Stimulated activated CD4-positive, alpha-beta T cell treated with anti-CD3 and anti-CD28 coated beads, TNF-alpha, amount 100 ng/mL, for 1 hour (primary cell): ENCODE data around the gene ZNF3.
"Not testable (repeated sequence)": the region's sequence is repeated elsewhere in the genome, so short reads cannot be mapped to it uniquely, and the experiment has no call there.

Experiments
- DNase-seq, 3 donors: peaks; one replicate each; pipeline ENCODE4 v3.0.0-alpha.2; 2020; ENCODE audit warnings: low read depth in 3 of 3, low spot score in 1 of 3

ZNF3 gene

GRCh38 chr7:100081535-100082102 lies at the start of gene ZNF3:
Gene ZNF3 (minus strand): TSS chr7:100081723. CDS start chr7:100077357, 4,366 bp downstream.
- peak; percentile 94 for DNase-seq

DNA sequence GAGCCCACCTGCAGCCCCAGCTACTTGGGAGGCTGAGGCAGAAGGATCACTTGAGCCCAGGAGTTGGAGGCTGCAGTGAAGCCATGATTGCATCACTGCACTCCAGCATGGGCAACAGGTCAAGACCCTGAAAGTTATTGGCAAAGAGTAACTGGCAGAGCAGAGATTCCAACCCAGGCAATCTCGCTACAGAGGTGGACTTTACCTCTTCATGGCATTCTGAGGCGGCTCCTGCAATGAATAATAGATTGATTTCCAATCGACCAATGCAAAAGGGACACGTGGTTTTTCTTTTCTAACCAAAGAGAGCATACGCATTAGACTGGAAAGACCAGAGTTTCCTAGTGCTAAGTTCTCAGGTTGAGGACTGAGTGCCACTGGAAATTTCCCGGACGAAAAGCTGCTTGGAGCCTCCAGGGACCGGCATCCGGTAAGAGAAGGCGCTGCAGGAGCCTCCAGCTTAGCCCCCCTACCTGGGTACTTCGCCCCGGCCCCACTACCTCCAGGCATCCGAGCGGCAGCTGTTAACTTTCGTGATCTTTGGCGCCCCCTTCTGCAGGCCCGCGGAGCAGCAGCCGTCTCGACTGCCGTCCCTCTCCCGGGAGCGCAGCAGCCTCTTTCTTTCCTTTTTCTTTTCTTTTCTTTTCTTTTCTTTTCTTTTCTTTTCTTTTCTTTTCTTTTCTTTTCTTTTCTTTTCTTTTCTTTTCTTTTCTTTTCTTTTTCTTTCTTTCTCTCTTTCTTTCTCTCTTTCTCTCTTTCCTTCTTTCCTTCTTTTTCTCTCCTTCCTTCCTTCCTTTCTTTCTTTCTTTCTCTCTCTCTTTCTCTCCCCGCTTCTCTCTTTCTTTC lies 49.3 kb upstream of the ZNF3 start:
- peak; percentile 51 to 78 (median 74) for DNase-seq

DNA sequence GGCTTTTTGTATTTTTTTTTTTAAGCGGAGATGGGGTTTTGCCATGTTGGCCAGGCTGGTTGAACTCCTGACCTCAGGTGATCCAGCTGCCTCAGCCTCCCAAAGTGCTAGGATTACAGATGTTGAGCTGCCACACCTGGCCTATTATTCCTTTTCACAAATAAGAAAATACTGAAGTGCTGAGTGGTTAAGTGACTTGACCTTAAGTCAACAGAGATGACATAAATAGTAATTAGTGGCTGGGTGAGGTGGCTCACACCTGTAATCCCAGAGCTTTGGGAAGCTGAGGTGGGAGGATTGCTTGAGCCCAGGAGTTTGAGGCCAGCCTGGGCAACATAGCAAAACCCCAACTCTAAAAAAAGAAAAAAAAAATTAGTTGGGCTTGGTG lies 48.7 kb upstream of the ZNF3 start:
- not testable (repeated sequence) for DNase-seq

DNA sequence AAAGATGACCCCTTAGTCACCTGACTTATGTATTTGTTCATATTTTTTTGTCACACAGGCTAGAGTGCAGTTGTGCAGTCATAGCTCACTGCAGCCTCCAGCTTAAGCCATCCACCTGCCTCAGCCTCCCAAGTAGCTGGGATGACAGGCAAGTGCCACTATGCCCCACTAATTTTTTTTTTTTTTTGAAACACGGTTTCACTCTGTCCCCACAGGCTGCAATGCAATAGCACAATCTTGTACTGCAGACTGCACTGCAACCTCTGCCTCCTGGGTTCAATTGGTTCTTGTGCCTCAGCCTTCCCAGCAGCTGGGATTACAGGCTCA lies 47.1 kb upstream of the ZNF3 start:
- DNase-seq, result no peak

GRCh38 chr7:100127866-100128636 lies 46.5 kb upstream of the ZNF3 start:
- peak in 1 of 3 donors; percentile 9 for DNase-seq

GRCh38 chr7:100126931-100127865 lies 45.7 kb upstream of the ZNF3 start, which contains the start of gene MBLAC1:
Gene MBLAC1 (plus strand): TSS chr7:100126967. CDS start chr7:100127396, 429 bp downstream.
- peak; percentile 72 to 81 (median 81) for DNase-seq

DNA sequence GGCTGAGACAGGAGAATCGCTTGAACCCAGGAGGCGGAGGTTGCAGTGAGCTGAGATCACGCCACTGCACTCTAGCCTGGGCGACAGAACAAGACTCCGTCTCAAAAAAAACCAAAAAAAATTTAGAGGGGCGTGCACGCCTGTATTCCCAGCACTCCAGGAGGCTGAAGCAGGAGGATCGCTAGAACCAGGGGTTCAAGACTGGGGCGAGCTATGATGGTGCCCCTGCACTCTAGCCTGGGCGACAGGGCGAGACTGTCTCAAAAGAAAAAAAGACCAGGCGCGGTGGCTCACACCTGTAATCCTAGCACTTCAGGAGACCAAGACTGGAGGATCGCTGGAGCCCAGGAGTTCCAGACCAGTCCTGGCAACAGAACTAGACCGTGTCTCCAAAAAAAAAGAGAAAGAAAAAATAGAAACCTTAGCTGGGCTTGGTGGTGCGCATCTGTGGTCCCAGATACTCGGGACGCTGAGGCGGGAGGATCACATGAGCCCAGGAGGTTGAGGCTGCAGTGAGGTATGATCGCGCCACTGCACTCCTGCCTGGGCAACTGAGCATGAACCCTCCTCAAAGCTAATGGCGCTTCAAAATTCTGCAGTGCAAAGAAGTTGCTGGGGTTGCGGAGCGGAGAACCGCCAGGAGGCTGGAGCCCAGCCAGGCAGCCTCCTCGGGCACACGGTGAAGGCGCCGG lies 44.9 kb upstream of the ZNF3 start:
- no peak for DNase-seq

GRCh38 chr7:100124301-100125230 lies 43.0 kb upstream of the ZNF3 start:
- DNase-seq, result no peak

DNA sequence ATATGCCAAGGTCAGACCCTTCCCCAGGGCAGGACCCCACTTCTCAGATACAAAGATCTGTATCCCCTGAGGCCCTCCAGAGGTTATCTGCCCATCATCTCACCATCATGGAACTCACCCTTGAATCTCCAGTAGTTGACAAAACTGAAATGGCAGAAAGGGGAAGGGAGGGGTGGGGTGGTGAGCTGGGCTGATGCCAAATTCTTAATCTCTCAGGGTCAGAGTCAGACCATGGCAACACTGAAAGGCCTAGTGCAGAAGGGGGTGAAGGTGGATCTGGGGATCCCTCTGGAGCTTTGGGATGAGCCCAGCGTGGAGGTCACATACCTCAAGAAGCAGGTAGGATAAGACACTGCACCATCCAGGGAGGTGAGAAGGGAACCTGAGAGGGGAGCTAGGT lies 41.0 kb upstream of the ZNF3 start:
- no peak for DNase-seq

DNA sequence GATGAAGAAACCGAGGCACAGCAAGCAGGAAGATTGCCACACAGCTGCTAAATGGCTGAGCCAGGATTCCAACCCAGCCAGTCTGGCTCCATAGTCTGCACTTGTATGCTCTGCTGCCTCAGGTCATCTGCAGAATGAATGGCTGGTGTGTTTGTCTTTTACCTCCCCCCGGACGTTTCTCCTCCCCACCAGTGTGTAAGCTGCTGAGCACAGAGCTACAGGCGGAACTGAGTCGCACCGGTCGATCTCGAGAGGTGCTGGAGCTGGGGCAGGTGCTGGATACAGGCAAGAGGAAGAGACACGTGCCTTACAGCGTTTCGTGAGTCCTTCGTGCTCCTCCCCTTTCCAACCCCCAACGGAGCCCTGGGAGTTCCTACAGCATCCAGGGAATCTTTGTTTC lies 40.5 kb upstream of the ZNF3 start:
- no peak for DNase-seq

GRCh38 chr7:100120733-100121036 lies 39.2 kb upstream of the ZNF3 start:
- DNase-seq, result no peak

GRCh38 chr7:100119970-100120732 lies 38.6 kb upstream of the ZNF3 start:
- peak; percentile 29 to 49 (median 39) for DNase-seq

DNA sequence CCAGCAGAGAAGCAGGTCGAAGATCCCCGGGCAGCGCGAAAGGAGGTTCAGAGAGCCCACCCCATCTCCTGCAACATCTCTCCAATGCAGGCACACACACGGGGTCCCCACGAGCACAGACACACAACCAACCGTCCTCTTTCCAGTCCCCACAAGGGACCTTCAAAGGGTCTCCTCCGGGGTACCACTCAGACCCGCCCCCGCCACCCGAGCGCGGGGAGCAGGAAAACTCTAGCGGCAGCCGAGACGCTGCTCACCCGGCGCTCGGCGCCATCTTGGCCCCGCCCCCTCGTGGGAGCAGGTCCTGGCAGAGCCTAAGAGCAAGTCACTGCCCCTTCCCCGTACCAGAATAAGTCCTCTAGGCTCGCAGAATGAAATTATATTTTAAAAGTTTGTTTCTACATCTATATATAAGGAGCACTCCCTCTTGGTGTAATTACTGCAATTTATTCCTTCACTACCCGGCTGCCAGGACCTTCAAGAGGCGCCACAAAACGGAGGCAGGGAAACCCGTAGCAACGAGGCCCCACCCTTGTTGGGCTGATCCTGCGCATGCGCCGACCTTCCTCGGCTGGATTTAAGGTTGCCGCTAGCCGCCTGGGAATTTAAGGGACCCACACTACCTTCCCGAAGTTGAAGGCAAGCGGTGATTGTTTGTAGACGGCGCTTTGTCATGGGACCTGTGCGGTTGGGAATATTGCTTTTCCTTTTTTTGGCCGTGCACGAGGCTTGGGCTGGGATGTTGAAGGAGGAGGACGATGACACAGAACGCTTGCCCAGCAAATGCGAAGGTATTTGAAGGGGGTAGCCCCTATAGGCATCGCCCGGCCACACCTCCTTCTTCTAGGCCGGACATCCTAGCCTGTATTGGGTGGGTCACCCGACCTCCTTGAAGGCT lies 37.8 kb upstream of the ZNF3 start, which contains the start of the genes CNPY4 and TAF6:
Gene CNPY4 (plus strand): TSS at position 563 of the 898 bp plus-strand sequence. CDS start 111 bp downstream, at position 674.
Gene TAF6 (minus strand): TSS at position 287 of the 898 bp plus-strand sequence. CDS start 5,149 bp downstream, outside the sequence.
- peak; percentile 88 to 93 (median 91) for DNase-seq

GRCh38 chr7:100118388-100119071 lies 37.0 kb upstream of the ZNF3 start:
- no peak for DNase-seq

DNA sequence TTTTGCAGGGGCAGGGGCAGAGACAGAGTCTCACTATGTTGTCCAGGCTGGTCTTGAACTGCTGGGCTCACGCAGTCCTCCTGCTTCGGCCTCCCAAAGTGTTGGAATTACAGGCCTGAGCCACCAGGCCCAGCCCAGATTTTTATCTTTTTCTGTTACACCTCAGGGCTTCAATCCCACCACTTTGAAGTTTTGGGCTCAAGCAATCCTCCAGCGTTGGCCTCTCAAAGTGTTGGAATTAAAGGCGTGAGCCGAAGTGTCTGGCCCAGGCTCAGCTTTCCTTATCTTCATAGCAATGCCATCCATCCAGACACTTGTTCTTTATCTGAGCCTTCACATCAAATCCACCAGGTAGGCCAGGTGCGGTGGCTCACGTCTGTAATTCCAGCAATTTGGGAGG lies 33.5 kb upstream of the ZNF3 start:
- DNase-seq, result no peak

DNA sequence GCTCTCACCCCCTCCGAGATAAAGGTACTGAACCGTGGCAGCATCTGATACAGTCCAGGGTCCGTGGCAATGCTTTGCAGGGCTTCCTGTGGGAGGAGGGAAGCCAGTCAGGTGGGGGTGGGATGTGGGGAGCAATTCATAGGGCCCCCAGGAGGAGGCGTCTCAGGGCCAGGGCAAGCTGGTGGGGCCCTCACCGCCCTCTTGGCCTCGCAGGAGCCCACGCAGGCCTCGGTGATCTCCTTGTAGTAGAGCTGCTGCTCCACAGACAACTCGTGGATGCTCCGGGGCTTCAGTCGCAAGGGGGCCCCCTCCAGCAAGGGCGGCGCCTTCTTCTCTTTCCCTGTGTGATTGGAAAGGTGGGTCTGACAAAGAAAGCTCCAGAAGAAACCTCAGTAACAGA lies 30.4 kb upstream of the ZNF3 start:
- no peak for DNase-seq

DNA sequence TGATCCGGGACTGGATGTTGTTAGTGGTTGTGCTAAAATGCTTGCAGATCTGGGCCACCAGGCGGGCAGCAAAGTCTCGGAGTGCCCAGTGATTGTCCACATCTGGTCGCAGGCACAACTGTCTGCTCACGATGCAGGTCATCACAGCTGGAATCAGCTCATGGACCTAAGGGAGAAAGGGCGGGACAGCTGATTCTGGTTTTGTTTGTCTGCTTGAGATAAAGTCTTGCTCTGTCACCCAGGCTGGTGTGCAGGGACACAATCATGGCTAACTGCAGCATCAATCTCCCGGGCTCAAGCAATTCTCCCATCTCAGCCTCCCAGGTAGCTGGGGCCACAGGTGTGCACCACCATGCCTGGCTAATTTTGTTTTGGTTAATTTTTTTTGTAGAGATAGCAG lies 29.6 kb upstream of the ZNF3 start:
- DNase-seq, result no peak
